ENCODE results near the gene WWOX.

The WWOX gene

DNA sequence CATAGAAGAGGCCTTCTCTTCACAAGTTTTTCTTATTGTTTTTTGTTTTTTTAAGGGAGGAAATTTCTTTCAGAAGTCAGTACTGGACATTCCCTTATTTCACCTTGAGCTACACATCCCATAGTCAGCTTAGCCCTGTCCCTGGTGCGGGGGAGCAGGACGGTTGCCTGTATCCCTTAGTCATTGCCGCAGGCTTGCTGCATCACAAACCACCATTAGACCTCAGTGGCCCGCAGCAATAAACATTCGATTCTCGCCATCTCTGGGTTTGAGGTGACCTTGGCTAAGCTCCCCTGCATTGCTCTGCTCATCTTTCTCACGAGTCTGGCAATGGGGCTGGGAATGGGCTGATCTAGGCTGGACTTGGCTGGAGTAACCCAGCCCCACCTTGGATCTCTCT, 692.5 kb downstream of the WWOX start:
- peak overlapping the region; percentile 24 for H3K27ac Mint-ChIP-seq
- no peaks in the 10 kb centered on the region for H3K9me3 Mint-ChIP-seq
- no peaks in the 10 kb centered on the region for H3K36me3 Mint-ChIP-seq (ENCODE audit: low read depth)
- H3K4me3 Mint-ChIP-seq, result no peak overlapping the region
- no peaks in the 10 kb centered on the region for H3K27me3 Mint-ChIP-seq (ENCODE audit: low read depth)
- peaks cover 36% of the 10 kb centered on the region for H3K4me1 Mint-ChIP-seq (ENCODE audit: low read depth)

DNA sequence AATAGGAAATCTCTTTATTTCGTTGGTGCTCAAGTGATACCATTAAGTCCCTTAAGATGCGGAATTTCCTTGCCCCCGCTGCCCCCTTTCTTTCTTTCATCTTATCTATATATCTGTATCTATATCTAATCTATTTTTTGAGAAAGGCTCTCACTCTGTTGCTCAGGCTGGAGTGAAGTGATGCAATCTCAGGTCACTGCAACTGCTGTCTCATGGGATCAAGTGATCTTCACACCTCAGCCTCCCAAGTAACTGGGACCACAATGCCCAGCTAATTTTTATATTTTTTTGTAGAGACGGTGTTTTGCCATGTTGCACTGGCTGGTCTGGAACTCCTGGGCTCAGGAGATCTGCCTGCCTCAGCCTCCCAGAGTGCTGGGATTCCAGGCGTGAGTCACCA, 693.5 kb downstream of the WWOX start:
- H3K4me3 Mint-ChIP-seq, result no peak overlapping the region
- no peaks in the 10 kb centered on the region for H3K27me3 Mint-ChIP-seq (ENCODE audit: low read depth)
- H3K4me1 Mint-ChIP-seq (ENCODE audit: low read depth), result peaks cover 31% of the 10 kb centered on the region
- H3K27ac Mint-ChIP-seq, result no peak overlapping the region
- no peaks in the 10 kb centered on the region for H3K9me3 Mint-ChIP-seq
- H3K36me3 Mint-ChIP-seq (ENCODE audit: low read depth), result no peaks in the 10 kb centered on the region

DNA sequence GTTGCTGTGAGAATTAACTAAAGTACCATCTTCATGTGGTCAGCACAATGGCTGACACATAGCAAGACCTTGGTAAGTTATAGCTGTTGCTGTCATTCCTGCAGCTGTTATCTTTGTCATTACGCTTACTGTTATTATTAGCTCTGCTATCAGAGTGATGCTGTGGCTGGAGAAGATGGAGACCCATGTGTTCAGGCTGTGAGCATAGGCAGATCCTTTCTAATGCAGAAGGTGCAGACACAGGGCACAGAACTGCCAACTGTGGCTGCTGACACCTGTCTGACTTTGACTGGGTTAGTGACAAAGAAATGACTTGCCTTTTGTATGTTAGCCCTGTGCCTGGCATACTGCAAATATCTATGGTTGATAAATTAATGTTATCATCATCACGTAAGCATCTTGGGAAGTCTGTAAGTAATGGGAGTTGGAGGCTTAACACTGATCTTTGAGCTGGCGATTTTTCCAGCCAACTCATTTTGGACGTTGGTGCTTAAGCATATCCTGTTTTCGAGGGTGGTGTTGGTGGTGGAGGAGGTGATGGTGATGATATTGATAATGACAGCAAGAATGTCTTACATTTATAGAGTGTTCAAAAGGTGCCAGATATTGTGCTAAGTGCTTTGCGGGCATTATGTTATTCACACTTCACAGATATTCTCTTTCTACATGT, 695.3 kb downstream of the WWOX start:
- H3K27ac Mint-ChIP-seq, result peak overlapping the region; percentile 50
- H3K27me3 Mint-ChIP-seq (ENCODE audit: low read depth), result no peaks in the 10 kb centered on the region
- H3K4me3 Mint-ChIP-seq, result peak overlapping the region; percentile 0
- no peaks in the 10 kb centered on the region for H3K9me3 Mint-ChIP-seq
- peaks cover 30% of the 10 kb centered on the region for H3K4me1 Mint-ChIP-seq (ENCODE audit: low read depth)
- no peaks in the 10 kb centered on the region for H3K36me3 Mint-ChIP-seq (ENCODE audit: low read depth)

DNA sequence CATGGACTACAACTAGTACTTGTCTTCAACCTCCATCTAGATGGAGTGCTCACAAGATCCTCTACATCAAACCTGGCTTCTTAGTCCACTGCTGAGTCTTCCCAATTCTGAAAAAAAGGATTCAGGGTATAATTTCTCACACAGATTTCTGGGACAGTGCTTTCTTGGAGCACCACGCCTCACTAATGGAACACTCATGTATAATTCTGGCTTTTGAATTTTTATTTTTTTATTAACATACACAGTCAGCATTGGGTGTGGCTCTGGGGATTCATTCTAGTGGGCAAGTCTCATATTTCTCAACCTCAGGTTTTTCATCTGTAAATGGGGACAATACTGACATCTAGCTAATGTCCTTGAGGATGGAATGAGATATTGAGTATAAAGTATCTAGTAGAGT, 696.0 kb downstream of the WWOX start:
- no peaks in the 10 kb centered on the region for H3K27me3 Mint-ChIP-seq (ENCODE audit: low read depth)
- H3K4me3 Mint-ChIP-seq, result no peak overlapping the region
- H3K9me3 Mint-ChIP-seq, result no peaks in the 10 kb centered on the region
- no peaks in the 10 kb centered on the region for H3K36me3 Mint-ChIP-seq (ENCODE audit: low read depth)
- peaks cover 32% of the 10 kb centered on the region for H3K4me1 Mint-ChIP-seq (ENCODE audit: low read depth)
- peak overlapping the region; percentile 50 for H3K27ac Mint-ChIP-seq

DNA sequence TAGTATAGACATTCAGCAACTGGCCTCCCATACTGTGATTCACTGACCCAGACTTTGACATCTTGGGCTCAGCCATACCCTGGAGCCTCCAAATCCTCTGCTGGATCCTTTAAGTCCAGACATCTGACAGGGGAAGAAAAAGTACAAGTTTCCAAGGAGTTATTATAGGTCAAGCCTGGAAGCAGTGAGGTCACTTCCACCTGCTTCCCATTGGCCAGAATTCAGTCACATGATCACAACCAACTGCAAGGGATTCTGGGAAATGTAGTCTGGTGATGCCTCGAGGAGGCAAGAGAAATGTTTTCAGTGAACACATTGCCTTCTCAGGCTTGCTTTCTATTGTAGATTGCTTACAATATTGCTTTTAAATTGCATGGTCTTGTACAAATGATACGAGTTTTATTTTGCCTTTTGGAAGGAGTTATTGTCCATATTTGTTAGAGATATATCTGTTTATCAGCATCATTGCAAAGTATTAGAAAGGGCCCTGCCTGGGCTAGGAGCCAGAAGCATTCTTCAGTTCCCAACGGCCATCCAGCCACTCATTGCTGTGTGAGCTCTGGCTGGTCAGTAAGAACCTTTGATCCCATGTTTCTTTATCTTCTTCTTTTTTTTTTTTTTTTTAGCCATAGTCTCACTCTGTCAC, 696.9 kb downstream of the WWOX start:
- peaks cover 31% of the 10 kb centered on the region for H3K4me1 Mint-ChIP-seq (ENCODE audit: low read depth)
- no peaks in the 10 kb centered on the region for H3K9me3 Mint-ChIP-seq
- H3K36me3 Mint-ChIP-seq (ENCODE audit: low read depth), result no peaks in the 10 kb centered on the region
- no peak overlapping the region for H3K27ac Mint-ChIP-seq
- H3K4me3 Mint-ChIP-seq, result no peak overlapping the region
- H3K27me3 Mint-ChIP-seq (ENCODE audit: low read depth), result no peaks in the 10 kb centered on the region

DNA sequence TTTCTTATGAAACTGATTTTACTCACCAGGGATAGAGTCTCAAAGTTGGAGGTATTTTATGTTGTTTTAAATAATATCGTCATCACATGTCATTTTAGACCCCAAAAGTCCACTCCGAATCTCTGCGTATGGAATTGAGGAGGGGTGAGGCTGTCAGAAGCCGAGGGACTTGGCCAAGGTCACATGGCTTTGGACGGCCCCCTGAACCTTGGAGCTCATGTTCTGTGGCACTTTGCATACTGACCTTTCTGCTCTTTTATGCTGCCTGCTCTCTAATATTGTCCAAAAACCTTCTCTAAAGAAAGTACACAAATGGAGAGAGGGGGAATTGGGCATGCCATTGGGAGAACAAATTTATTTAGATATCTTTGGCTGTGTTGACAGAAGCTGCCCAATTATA, 700.0 kb downstream of the WWOX start:
- H3K36me3 Mint-ChIP-seq (ENCODE audit: low read depth), result no peaks in the 10 kb centered on the region
- H3K27me3 Mint-ChIP-seq (ENCODE audit: low read depth), result peaks cover 6% of the 10 kb centered on the region
- no peak overlapping the region for H3K27ac Mint-ChIP-seq
- H3K9me3 Mint-ChIP-seq, result no peaks in the 10 kb centered on the region
- H3K4me1 Mint-ChIP-seq (ENCODE audit: low read depth), result peaks cover 30% of the 10 kb centered on the region
- no peak overlapping the region for H3K4me3 Mint-ChIP-seq

DNA sequence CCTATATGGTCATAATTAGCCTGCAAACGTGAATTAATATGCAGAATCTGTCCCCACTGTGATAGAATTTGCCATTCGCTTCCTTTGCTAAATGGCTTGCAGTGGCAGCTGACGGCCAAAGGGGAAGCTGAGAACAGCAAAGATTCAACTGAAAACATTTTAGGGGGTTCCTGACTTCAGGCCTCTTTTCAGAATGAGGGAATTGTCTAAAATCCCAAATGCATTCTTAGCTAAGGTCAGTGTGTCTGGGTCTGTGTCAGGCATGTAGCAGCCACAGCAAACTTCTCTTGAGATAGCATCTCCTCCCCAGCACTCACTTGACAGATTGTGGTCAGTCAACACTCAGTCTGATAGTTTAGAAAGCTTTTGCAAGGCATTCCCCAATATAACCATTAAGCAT, 701.1 kb downstream of the WWOX start:
- peaks cover 20% of the 10 kb centered on the region for H3K4me1 Mint-ChIP-seq (ENCODE audit: low read depth)
- H3K27ac Mint-ChIP-seq, result no peak overlapping the region
- H3K27me3 Mint-ChIP-seq (ENCODE audit: low read depth), result peaks cover 6% of the 10 kb centered on the region
- no peak overlapping the region for H3K4me3 Mint-ChIP-seq
- H3K36me3 Mint-ChIP-seq (ENCODE audit: low read depth), result no peaks in the 10 kb centered on the region
- H3K9me3 Mint-ChIP-seq, result peaks cover 2% of the 10 kb centered on the region

DNA sequence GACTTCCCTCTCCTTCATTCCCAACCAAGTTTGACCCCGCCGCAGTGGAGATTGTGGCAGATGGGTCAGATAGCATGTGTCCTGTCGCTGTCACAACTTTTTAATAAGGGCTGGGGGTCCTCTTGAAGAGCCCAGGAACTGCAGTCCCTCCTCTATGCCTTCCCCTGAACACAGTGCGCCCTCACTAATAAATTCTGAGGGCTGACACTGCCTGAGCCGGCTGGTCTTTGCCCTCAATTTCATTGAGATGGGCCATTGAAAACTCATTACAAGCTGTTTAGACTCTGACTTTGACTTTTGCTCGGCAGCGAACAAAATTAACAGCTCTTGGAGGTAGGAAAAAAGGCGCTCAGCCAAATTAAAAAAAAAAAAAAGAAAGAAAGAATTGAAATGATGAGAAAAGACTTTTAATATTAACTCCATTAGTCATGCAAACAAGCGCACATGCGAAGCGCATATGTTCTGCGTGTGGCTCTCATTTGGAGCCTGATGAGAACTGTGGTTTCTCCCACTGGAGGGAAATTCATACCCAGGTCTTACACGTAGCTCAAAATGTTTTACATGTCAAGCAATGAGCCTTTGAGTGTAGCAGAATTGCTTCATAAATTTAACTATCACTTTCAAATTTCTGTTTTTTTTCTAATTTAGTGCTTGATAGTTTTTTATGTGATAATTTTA, 704.7 kb downstream of the WWOX start:
- H3K27ac Mint-ChIP-seq, result no peak overlapping the region
- H3K27me3 Mint-ChIP-seq (ENCODE audit: low read depth), result peaks cover 6% of the 10 kb centered on the region
- peaks cover 11% of the 10 kb centered on the region for H3K9me3 Mint-ChIP-seq

DNA sequence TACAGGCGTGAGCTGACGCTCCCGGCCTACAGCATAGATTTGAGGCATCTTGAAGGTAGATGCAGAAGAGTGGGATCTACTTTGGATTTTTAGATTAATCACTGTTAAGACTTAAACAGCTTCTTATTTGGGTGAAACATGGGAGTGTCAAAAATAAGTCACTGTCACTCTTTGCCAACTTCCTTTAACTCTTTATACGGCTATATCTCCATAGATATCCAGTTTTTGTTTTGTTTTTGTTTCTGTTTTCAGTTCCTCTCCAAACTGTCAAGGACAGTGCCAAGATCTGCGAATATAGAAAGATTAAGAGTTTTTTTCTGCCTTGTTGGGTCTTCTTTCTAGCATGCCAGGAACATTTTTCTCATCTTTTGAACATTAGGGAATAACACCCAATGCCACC, 706.1 kb downstream of the WWOX start:
- Mint-ChIP-seq H3K9me3 (peaks cover 11% of the 10 kb centered on the region), H3K27ac (no peak overlapping the region), H3K36me3 (ENCODE audit: low read depth) (no peaks in the 10 kb centered on the region), H3K4me1 (ENCODE audit: low read depth) (peaks cover 12% of the 10 kb centered on the region), H3K4me3 (no peak overlapping the region), H3K27me3 (ENCODE audit: low read depth) (peaks cover 6% of the 10 kb centered on the region)

More for the DNA sequence above, 704.7 kb downstream of the WWOX start:
- Mint-ChIP-seq H3K36me3 (ENCODE audit: low read depth) (no peaks in the 10 kb centered on the region), H3K4me3 (no peak overlapping the region), H3K4me1 (ENCODE audit: low read depth) (peaks cover 18% of the 10 kb centered on the region)

DNA sequence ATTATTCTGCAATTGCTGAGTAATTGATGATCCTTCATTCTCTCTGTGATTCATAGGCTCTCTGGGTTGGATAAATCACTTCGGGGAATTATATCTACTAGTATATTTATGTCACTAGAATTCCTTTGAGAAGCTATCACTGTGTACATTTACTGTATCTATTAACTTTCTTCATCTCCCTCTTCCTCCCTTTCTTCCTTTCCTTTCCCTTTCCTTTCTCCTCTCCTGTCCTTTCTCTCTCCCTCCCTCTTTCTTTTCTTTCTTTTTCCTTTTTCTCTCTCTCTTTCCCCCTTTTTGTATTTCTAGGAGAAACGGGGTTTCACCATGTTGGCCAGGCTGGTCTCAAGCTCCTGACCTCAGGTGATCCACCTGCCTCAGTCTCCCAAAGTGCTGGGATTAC, 711.8 kb downstream of the WWOX start:
- H3K4me3 Mint-ChIP-seq, result no peak overlapping the region
- H3K27me3 Mint-ChIP-seq (ENCODE audit: low read depth), result peaks cover 4% of the 10 kb centered on the region
- no peak overlapping the region for H3K27ac Mint-ChIP-seq
- H3K9me3 Mint-ChIP-seq, result peaks cover 2% of the 10 kb centered on the region
- peaks cover 1% of the 10 kb centered on the region for H3K36me3 Mint-ChIP-seq (ENCODE audit: low read depth)
- no peaks in the 10 kb centered on the region for H3K4me1 Mint-ChIP-seq (ENCODE audit: low read depth)

DNA sequence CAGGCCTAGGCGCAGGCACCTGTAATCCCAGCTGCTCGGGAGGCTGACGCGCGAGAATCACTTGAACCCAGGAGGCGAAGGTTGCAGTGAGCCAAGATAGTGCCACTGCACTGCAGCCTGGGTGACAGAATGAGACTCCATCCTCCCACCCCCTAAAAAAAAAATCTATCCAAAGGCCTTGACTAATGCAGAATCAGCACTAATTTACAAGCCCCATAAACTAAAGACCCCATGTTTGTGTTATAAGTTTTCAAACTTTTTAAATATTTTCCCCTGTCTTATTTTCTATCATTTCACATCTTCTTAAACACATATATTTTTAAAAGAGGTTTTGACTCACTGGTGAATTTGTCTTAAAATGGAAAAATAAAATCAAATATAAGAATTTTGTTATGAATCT, 713.1 kb downstream of the WWOX start:
- Mint-ChIP-seq H3K27me3 (ENCODE audit: low read depth) (peaks cover 4% of the 10 kb centered on the region), H3K27ac (no peak overlapping the region), H3K9me3 (no peaks in the 10 kb centered on the region), H3K4me1 (ENCODE audit: low read depth) (no peaks in the 10 kb centered on the region), H3K4me3 (no peak overlapping the region), H3K36me3 (ENCODE audit: low read depth) (peaks cover 1% of the 10 kb centered on the region)

DNA sequence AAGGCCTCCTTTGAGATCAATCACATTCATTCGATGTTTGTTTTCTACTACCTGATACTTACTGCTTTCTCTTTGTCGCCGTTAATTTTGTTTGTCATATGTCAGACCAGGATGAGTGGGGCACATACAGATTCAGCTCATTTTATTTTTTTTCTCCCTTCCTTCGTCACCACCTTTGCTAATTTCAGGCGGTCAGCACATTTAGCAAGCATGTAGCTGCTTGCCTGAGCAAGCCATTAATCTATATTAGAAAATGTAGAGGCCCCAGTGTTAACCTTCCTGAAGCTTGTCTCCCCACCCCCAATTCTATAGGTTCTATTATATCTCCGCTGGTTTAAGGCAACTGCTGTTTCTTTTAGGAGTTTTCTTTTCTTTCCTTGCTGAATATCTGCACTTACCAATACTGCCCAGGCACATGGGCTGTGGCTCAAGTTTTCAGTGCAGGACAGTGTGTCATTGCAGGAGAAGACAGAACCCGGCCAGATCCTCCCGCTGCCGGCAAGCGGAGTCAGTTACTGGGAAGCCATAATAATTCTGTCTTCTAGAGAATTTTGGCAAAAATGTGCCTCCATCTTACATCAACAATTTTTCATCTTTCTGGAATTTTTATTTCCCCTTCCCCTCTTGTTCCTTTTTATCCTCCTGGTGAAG, 714.3 kb downstream of the WWOX start:
- Mint-ChIP-seq H3K36me3 (ENCODE audit: low read depth) (peaks cover 1% of the 10 kb centered on the region), H3K4me3 (no peak overlapping the region), H3K27ac (no peak overlapping the region), H3K27me3 (ENCODE audit: low read depth) (peaks cover 4% of the 10 kb centered on the region), H3K9me3 (no peaks in the 10 kb centered on the region), H3K4me1 (ENCODE audit: low read depth) (no peaks in the 10 kb centered on the region)

DNA sequence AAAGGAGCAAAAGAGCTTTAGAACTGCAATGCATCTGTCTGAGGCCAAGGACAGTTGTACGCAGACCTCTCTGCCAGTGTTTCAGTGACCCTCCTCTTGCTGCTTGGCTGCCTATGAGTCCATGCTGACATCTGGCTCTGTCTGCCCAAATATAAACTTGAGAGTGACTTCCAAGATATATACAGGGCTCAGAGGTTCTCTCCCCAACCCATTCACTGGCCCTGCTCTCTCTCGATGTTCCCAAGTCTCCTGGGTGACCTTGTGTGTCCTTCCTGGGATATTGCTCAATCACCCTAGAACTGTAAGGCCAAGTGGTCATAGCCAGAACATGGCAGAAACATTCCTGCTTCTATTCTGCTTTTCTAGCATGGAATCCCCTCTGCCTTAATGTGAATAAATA, 716.3 kb downstream of the WWOX start:
- no peak overlapping the region for H3K27ac Mint-ChIP-seq
- no peaks in the 10 kb centered on the region for H3K4me1 Mint-ChIP-seq (ENCODE audit: low read depth)
- no peaks in the 10 kb centered on the region for H3K9me3 Mint-ChIP-seq
- H3K36me3 Mint-ChIP-seq (ENCODE audit: low read depth), result peaks cover 1% of the 10 kb centered on the region
- peaks cover 4% of the 10 kb centered on the region for H3K27me3 Mint-ChIP-seq (ENCODE audit: low read depth)
- H3K4me3 Mint-ChIP-seq, result no peak overlapping the region

DNA sequence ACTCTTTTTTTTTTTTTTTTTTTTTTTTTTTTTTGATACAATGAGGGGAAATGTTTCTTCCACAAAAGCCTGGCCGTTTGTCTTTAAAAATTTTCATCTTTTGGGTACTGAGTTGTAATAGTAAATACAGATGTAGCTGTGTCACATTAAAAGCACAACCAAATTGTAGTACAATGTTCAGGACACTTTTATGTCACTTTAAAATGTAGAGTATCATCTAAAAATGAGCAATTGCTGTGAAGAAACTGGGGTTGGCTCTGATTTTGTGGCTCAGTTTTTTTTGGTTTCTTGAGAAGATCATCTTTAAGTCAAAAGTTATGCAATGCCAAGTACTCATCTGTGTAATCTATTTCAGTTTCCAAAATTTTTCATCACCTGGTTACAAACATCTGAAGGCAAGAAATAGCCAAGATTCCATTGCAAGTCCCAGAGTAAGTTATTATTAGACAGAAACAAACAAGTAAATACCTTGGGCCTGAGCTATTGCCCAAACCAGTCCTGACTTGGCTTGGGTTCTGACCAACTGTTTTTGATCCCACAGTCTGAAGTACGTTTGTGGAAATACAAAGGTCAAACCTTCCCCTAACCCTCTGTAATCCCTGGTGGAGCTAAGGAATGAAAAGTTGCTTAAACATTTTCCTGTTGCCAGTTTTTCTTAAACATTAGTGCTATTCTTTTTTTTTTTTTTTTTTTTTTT, 717.2 kb downstream of the WWOX start:
- H3K4me1 Mint-ChIP-seq (ENCODE audit: low read depth), result no peaks in the 10 kb centered on the region
- no peaks in the 10 kb centered on the region for H3K27me3 Mint-ChIP-seq (ENCODE audit: low read depth)
- H3K4me3 Mint-ChIP-seq, result no peak overlapping the region
- H3K27ac Mint-ChIP-seq, result no peak overlapping the region
- no peaks in the 10 kb centered on the region for H3K9me3 Mint-ChIP-seq
- H3K36me3 Mint-ChIP-seq (ENCODE audit: low read depth), result peaks cover 1% of the 10 kb centered on the region
